SK-N-SH (cell line): ENCODE data around the gene CXCR3. TPM values are rescaled to one million over a fixed set of nuclear protein-coding genes. Genes with fewer than 3 reads are reported as not detected.

Experiments used
- CTCF ChIA-PET: fragments of 300-600, 350-600 bp; formaldehyde crosslinking; extraction: SDS; loops from one replicate; lab custom pipeline; 2021; lab: Yijun Ruan, JAX
- POLR2A ChIA-PET: fragments of 350-600 bp; sonication (Branson Sonifier 250); formaldehyde crosslinking; extraction: SDS; loops from one replicate; lab custom pipeline; 2020; ENCODE audit warnings: antibody characterized with exemption, inconsistent platforms; lab: Yijun Ruan, JAX
- DNase-seq: peaks from one replicate; pipeline ENCODE4 v3.0.0; 2012
- H2AFZ ChIP-seq: fragments of 200-600 bp; sonication (generic); 2 replicates; pipeline ENCODE4 v1.8.1; 2016; ENCODE audit warnings: antibody characterized with exemption, mild to moderate bottlenecking, low read depth
- H3F3A ChIP-seq: fragments of 200-600 bp; sonication (generic); replicated peaks from 2 replicates; pipeline ENCODE3; 2016; ENCODE audit warnings: antibody characterized with exemption, mild to moderate bottlenecking; ENCODE audit not compliant: insufficient read depth
- H3K27ac ChIP-seq, 2 experiments: fragments of 200-500 bp in 1 of 2; fragments of 200-600 bp in 1 of 2; sonication (Bioruptor generic) in 1 of 2; sonication (generic), shearing (Covaris generic) in 1 of 2; 2 replicates each; pipeline versions ENCODE4 v1.5.1 to v1.6.1; 2014 to 2016; ENCODE audit warnings: low read depth in 2 of 2, inconsistent platforms in 1 of 2, low read length in 1 of 2, mild to moderate bottlenecking in 1 of 2, mixed read lengths in 1 of 2
- H3K27me3 ChIP-seq: fragments of 200-600 bp; sonication (generic), shearing (Covaris generic); 2 replicates; pipeline ENCODE4 v1.6.1; 2016; ENCODE audit warnings: mixed run types; ENCODE audit not compliant: insufficient read depth
- H3K36me3 ChIP-seq, 2 experiments: fragments of 200-500 bp in 1 of 2; fragments of 200-600 bp in 1 of 2; sonication (Bioruptor generic) in 1 of 2; sonication (generic) in 1 of 2; replicated peaks in 1 of 2; 2 replicates each; pipeline versions ENCODE3 to v1.5.1; 2014 to 2016; ENCODE audit warnings: low read length in 1 of 2, mild to moderate bottlenecking in 1 of 2; ENCODE audit not compliant: insufficient read depth in 2 of 2, control insufficient read depth in 1 of 2
- H3K4me1 ChIP-seq, 2 experiments: fragments of 200-500 bp in 1 of 2; fragments of 200-600 bp in 1 of 2; sonication (Bioruptor generic) in 1 of 2; sonication (generic), shearing (Covaris generic) in 1 of 2; 2 replicates each; pipeline versions ENCODE4 v1.5.1 to v1.6.1; 2014 to 2016; ENCODE audit warnings: low read depth in 1 of 2, low read length in 1 of 2, mixed run types in 1 of 2; ENCODE audit not compliant: insufficient read depth in 2 of 2, control insufficient read depth in 1 of 2
- H3K4me2 ChIP-seq: fragments of 200-600 bp; sonication (generic), shearing (Covaris generic); 2 replicates; pipeline ENCODE4 v1.6.1; 2017; ENCODE audit warnings: mixed run types
- H3K4me3 ChIP-seq, 2 experiments: fragments of 200-500 bp in 1 of 2; fragments of 200-600 bp in 1 of 2; sonication (Bioruptor generic) in 1 of 2; sonication (generic), shearing (Covaris generic) in 1 of 2; 2 replicates each; pipeline versions ENCODE4 v1.5.1 to v1.8.1; 2014 to 2016; ENCODE audit warnings: low read depth in 2 of 2, inconsistent platforms in 1 of 2, low read length in 1 of 2, mild to moderate bottlenecking in 1 of 2, mixed read lengths in 1 of 2, moderate library complexity in 1 of 2
- H3K79me2 ChIP-seq: fragments of 200-600 bp; sonication (generic); 2 replicates; pipeline ENCODE4 v1.8.1; 2017; ENCODE audit warnings: mild to moderate bottlenecking; ENCODE audit not compliant: insufficient read depth
- H3K9ac ChIP-seq: fragments of 200-600 bp; sonication (generic); 2 replicates; pipeline ENCODE4 v1.6.1; 2017; ENCODE audit warnings: mixed run types
- H3K9me2 ChIP-seq: fragments of 200-600 bp; sonication (generic); 2 replicates; pipeline ENCODE4 v1.6.1; 2017; ENCODE audit warnings: mixed run types
- H3K9me3 ChIP-seq: fragments of 200-600 bp; sonication (generic); 2 replicates; pipeline ENCODE4 v1.6.1; 2017; ENCODE audit warnings: mixed run types, mild to moderate bottlenecking, moderate library complexity
- H4K20me1 ChIP-seq: fragments of 200-600 bp; sonication (generic); 2 replicates; pipeline ENCODE4 v1.6.1; 2017; ENCODE audit warnings: mild to moderate bottlenecking, mixed run types; ENCODE audit not compliant: insufficient read depth
- CTCF ChIP-seq: fragments of 200-600 bp; sonication (generic); IDR thresholded peaks from 2 replicates; pipeline ENCODE4 v1.6.1; 2017; ENCODE audit warnings: antibody characterized with exemption, mild to moderate bottlenecking, moderate library complexity
- EZH2phosphoT487 ChIP-seq: fragments of 200-600 bp; sonication (generic); IDR thresholded peaks from 2 replicates; pipeline ENCODE4 v1.6.1; 2017; ENCODE audit warnings: low read depth, mixed run types, mild to moderate bottlenecking, antibody characterized with exemption, moderate library complexity, borderline replicate concordance
- GATA2 ChIP-seq: sonication (generic); formaldehyde crosslinking; IDR thresholded peaks from 2 replicates; pipeline ENCODE4 v1.5.0; 2020; ENCODE audit warnings: mild to moderate bottlenecking, missing genetic modification reagents
- JUND ChIP-seq: IDR thresholded peaks from 2 replicates; pipeline ENCODE4 v1.4.0; 2012
- MAX ChIP-seq: IDR thresholded peaks from 2 replicates; pipeline ENCODE4 v1.4.0; 2012; ENCODE audit warnings: low read depth
- NFIC ChIP-seq: IDR thresholded peaks from 2 replicates; pipeline ENCODE4 v1.4.0; 2012; ENCODE audit warnings: borderline replicate concordance
- POLR2AphosphoS5 ChIP-seq: IDR thresholded peaks from 2 replicates; pipeline ENCODE4 v1.6.1; 2012; ENCODE audit warnings: low read depth, low read length
- RCOR1 ChIP-seq: fragments of 150-350 bp; IDR thresholded peaks from 2 replicates; pipeline ENCODE4 v1.6.1; 2017; ENCODE audit warnings: antibody characterized with exemption, low read length
- SMC3 ChIP-seq: IDR thresholded peaks from 2 replicates; pipeline ENCODE4 v1.6.1; 2012; ENCODE audit warnings: low read depth, low read length, improper control_type of control experiment
- TEAD4 ChIP-seq: IDR thresholded peaks from 2 replicates; pipeline ENCODE4 v1.4.0; 2012; ENCODE audit warnings: mild to moderate bottlenecking, borderline replicate concordance; ENCODE audit not compliant: insufficient read depth
- USF2 ChIP-seq: fragments of 150-350 bp; IDR thresholded peaks from 2 replicates; pipeline ENCODE4 v1.6.1; 2017; ENCODE audit warnings: antibody characterized with exemption, low read length, low read depth, borderline replicate concordance
- YY1 ChIP-seq: IDR thresholded peaks from 2 replicates; pipeline ENCODE4 v1.4.0; 2012; ENCODE audit warnings: low read depth, mild to moderate bottlenecking
- WGBS: methylation state at CpG from one replicate; pipeline ENCODE4 v1.1.6; 2017; ENCODE audit warnings: low lambda C conversion rate; 5-methylcytosine and 5-hydroxymethylcytosine counted together
- polyA plus RNA-seq, 3 experiments: library from polyadenylated mRNA; depleted of rRNA; stranded (reverse); fragments of >200 nt; gene quantifications; 2 replicates each; pipeline ENCODE4 v1.2.3, GENCODE V29; 2012

CXCR3 gene
- polyA plus RNA-seq, 1 of the 3 experiments (the other 2 are of a cell fraction) = not detected

GRCh38 chrX:71657267-71657666, 39.0 kb upstream of the CXCR3 start:
- WGBS = 13% methylated on average over 4 of the region's 4 CpGs
- Histone ChIP-seq H3K36me3 (no peaks in the 10 kb centered on the region), H3K27me3 (peaks cover 45% of the 10 kb centered on the region; the same call in 1 of the 2 replicates), H3K27ac (no peak overlapping the region), H3K9ac (no peak overlapping the region), H3F3A (no peaks in the 10 kb centered on the region), H4K20me1 (no peaks in the 10 kb centered on the region), H3K79me2 (no peaks in the 10 kb centered on the region), H3K4me1 (no peaks in the 10 kb centered on the region), H3K4me2 (no peak overlapping the region), H3K9me2 (no peaks in the 10 kb centered on the region), H3K9me3 (no peaks in the 10 kb centered on the region), H3K4me3 (no peak overlapping the region), H2AFZ (no peak overlapping the region)
- no peak for DNase-seq
- ChIA-PET POLR2A (no interaction called here), CTCF (interaction anchor here (1.0 kb wide), 1 partner anchor 12 kb away, joined by 4 read pairs; no protein-coding TSS in a partner anchor)
- TF ChIP-seq MAX (no peak), POLR2AphosphoS5 (no peak), YY1 (no peak), SMC3 (no peak), RCOR1 (no peak), NFIC (no peak), USF2 (no peak), GATA2 (no peak), EZH2phosphoT487 (no peak)

- H4K20me1 ChIP-seq = no peaks in the 10 kb centered on the region
- H3K9me2 ChIP-seq = no peaks in the 10 kb centered on the region
- H3K27ac ChIP-seq = no peak overlapping the region
- no peak for DNase-seq
- H3K36me3 ChIP-seq = no peaks in the 10 kb centered on the region
- no peaks in the 10 kb centered on the region for H3K9me3 ChIP-seq
- 33% methylated on average over 2 of the region's 2 CpGs for WGBS
- ChIA-PET CTCF (interaction anchor here (0.7 to 1.4 kb wide), 2 partner anchors 24 to 207 kb away, joined by 3 to 5 read pairs; no protein-coding TSS in a partner anchor), POLR2A (no interaction called here)
- H3K4me2 ChIP-seq = no peak overlapping the region
- no peaks in the 10 kb centered on the region for H3K4me1 ChIP-seq
- no peaks in the 10 kb centered on the region for H3F3A ChIP-seq
- TF ChIP-seq JUND (no peak), TEAD4 (no peak), MAX (no peak), GATA2 (no peak), CTCF (no peak)
- H3K79me2 ChIP-seq = no peaks in the 10 kb centered on the region
- H3K4me3 ChIP-seq = no peak overlapping the region
- H2AFZ ChIP-seq = no peak overlapping the region
- peaks cover 11% of the 10 kb centered on the region; the same call in 1 of the 2 replicates for H3K27me3 ChIP-seq
- no peak overlapping the region for H3K9ac ChIP-seq
Measured at GRCh38 chrX:71653344-71653743, 35.0 kb upstream of the CXCR3 start.
